GM12878 (cell line): ENCODE measurements around the gene GMDS.

ENCODE experiments used
- KAT2A ChIP-seq: conservative IDR thresholded peaks from 2 replicates; pipeline ENCODE4 v1.6.1; 2011; ENCODE audit warnings: low read depth, low read length; ENCODE audit not compliant: control insufficient read depth
- NR2F1 ChIP-seq: fragments of 450-650 bp; conservative IDR thresholded peaks from 2 replicates; pipeline ENCODE4 v1.6.1; 2017; ENCODE audit warnings: mild to moderate bottlenecking
- POLR2A ChIP-seq: IDR thresholded peaks from 2 replicates; pipeline ENCODE4 v1.6.1; 2011; ENCODE audit warnings: low read depth, mild to moderate bottlenecking, low read length
- SP1 ChIP-seq: IDR thresholded peaks from one replicate; pipeline ENCODE4 v1.6.1; 2011; ENCODE audit warnings: low read depth, low read length
- TCF12 ChIP-seq: IDR thresholded peaks from 2 replicates; pipeline ENCODE4 v1.6.1; 2011; ENCODE audit warnings: low read depth, mild to moderate bottlenecking, low read length
- ZBTB40 ChIP-seq: fragments of 450-650 bp; IDR thresholded peaks from 2 replicates; pipeline ENCODE4 v1.6.1; 2016; ENCODE audit warnings: mild to moderate bottlenecking, moderate library complexity, borderline replicate concordance
- TF ChIP-seq, protein P1 (sequence below), 3 experiments: IDR thresholded peaks in 2 of 3; conservative IDR thresholded peaks in 1 of 3; 2 replicates each; pipeline ENCODE4 v1.5.1; 2011; ENCODE audit warnings: low read depth in 3 of 3, low read length in 3 of 3, mild to moderate bottlenecking in 3 of 3, control low read depth in 2 of 3, moderate library complexity in 2 of 3, inconsistent platforms in 1 of 3, mixed read lengths in 1 of 3; ENCODE audit not compliant: control insufficient read depth in 2 of 3, insufficient read depth in 1 of 3; ENCODE audit errors: extremely low read depth in 1 of 3

DNA sequence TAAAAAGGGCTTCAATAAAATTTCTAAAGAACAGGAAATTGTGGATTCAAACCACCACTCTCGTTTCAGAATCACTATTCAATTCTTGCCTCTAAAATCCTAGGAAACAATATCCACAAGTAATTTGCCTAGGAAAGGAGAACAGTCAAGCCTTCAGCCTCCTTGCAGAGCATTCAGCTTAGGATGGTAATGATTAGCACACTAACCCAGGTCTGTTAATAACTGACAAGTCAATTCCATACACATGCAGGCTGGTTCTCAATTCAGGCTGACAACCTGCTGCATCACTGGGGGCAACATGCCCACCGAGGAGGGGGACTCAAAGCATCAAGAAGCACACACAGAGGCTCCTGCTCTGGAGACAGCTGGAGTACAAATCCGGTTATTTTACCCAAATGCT is 57.6 kb downstream of the GMDS start:
- TF ChIP-seq KAT2A (no peak), SP1 (no peak), TCF12 (no peak), POLR2A (no peak), NR2F1 (no peak), ZBTB40 (no peak)
- TF ChIP-seq, protein P1, sequence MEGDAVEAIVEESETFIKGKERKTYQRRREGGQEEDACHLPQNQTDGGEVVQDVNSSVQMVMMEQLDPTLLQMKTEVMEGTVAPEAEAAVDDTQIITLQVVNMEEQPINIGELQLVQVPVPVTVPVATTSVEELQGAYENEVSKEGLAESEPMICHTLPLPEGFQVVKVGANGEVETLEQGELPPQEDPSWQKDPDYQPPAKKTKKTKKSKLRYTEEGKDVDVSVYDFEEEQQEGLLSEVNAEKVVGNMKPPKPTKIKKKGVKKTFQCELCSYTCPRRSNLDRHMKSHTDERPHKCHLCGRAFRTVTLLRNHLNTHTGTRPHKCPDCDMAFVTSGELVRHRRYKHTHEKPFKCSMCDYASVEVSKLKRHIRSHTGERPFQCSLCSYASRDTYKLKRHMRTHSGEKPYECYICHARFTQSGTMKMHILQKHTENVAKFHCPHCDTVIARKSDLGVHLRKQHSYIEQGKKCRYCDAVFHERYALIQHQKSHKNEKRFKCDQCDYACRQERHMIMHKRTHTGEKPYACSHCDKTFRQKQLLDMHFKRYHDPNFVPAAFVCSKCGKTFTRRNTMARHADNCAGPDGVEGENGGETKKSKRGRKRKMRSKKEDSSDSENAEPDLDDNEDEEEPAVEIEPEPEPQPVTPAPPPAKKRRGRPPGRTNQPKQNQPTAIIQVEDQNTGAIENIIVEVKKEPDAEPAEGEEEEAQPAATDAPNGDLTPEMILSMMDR (IDR thresholded peaks at IDR 0.05 in 2 of 3, conservative IDR thresholded peaks at IDR 0.05 in 1 of 3; ENCODE audit: control insufficient read depth in 2 of 3, extremely low read depth in 1 of 3, insufficient read depth in 1 of 3, low read depth in 3 of 3, low read length in 3 of 3) = no peak
